SK-N-SH (cell line): ENCODE data around the gene FGD3.
A peak's percentile ranks its signal among the peaks of the same experiment; 100 is the strongest.

Experiments used
- CTCF ChIP-seq: fragments of 200-600 bp; sonication (generic); IDR thresholded peaks from 2 replicates; pipeline ENCODE4 v1.6.1; 2017; ENCODE audit warnings: antibody characterized with exemption, mild to moderate bottlenecking, moderate library complexity
- EP300 ChIP-seq, 2 experiments: IDR thresholded peaks; 2 replicates each; pipeline versions ENCODE4 v1.4.0 to v1.6.1; 2012; ENCODE audit warnings: borderline replicate concordance in 1 of 2, low read depth in 1 of 2, low read length in 1 of 2
- GATA2 ChIP-seq: sonication (generic); formaldehyde crosslinking; IDR thresholded peaks from 2 replicates; pipeline ENCODE4 v1.5.0; 2020; ENCODE audit warnings: mild to moderate bottlenecking, missing genetic modification reagents
- IRF3 ChIP-seq: fragments of 150-350 bp; IDR thresholded peaks from 2 replicates; pipeline ENCODE4 v1.6.1; 2016; ENCODE audit warnings: mild to moderate bottlenecking, low read depth, low read length
- MAX ChIP-seq: IDR thresholded peaks from 2 replicates; pipeline ENCODE4 v1.4.0; 2012; ENCODE audit warnings: low read depth
- NRF1 ChIP-seq: IDR thresholded peaks from 2 replicates; pipeline ENCODE4 v1.6.1; 2012; ENCODE audit warnings: low read depth, mild to moderate bottlenecking, low read length
- POLR2AphosphoS5 ChIP-seq: IDR thresholded peaks from 2 replicates; pipeline ENCODE4 v1.6.1; 2012; ENCODE audit warnings: low read depth, low read length
- RCOR1 ChIP-seq: fragments of 150-350 bp; IDR thresholded peaks from 2 replicates; pipeline ENCODE4 v1.6.1; 2017; ENCODE audit warnings: antibody characterized with exemption, low read length
- REST ChIP-seq: IDR thresholded peaks from 2 replicates; pipeline ENCODE4 v1.6.1; 2012; ENCODE audit warnings: mild to moderate bottlenecking, low read depth, low read length, moderate library complexity
- RFX5 ChIP-seq: IDR thresholded peaks from 2 replicates; pipeline ENCODE4 v1.6.1; 2012; ENCODE audit warnings: mild to moderate bottlenecking, improper control_type of control experiment, low read length
- SMC3 ChIP-seq: IDR thresholded peaks from 2 replicates; pipeline ENCODE4 v1.6.1; 2012; ENCODE audit warnings: low read depth, low read length, improper control_type of control experiment
- TAF1 ChIP-seq: IDR thresholded peaks from 2 replicates; pipeline ENCODE4 v1.6.1; 2012; ENCODE audit warnings: low read depth, mild to moderate bottlenecking, low read length, moderate library complexity, borderline replicate concordance
- USF2 ChIP-seq: fragments of 150-350 bp; IDR thresholded peaks from 2 replicates; pipeline ENCODE4 v1.6.1; 2017; ENCODE audit warnings: antibody characterized with exemption, low read length, low read depth, borderline replicate concordance
- YY1 ChIP-seq: IDR thresholded peaks from 2 replicates; pipeline ENCODE4 v1.4.0; 2012; ENCODE audit warnings: low read depth, mild to moderate bottlenecking

- TF ChIP-seq MAX (no peak), YY1 (no peak), RFX5 (no peak), SMC3 (peak; percentile 66), TAF1 (no peak), IRF3 (no peak), POLR2AphosphoS5 (no peak), CTCF (peak; percentile 65), RCOR1 (no peak), EP300 (IDR thresholded peaks at IDR 0.05; ENCODE audit: borderline replicate concordance in 1 of 2, low read depth in 1 of 2, low read length in 1 of 2) (no peak), REST (no peak), GATA2 (CRISPR knock-in tag) (no peak), USF2 (no peak), NRF1 (no peak)
Observed at GRCh38 chr9:93003552-93004407, 56.5 kb downstream of the FGD3 start.
